Fibroblast of mammary gland (primary cell): Measurements from ENCODE around the gene NRCAM.

Experiments
- DNase-seq: peaks from one replicate; pipeline ENCODE4 v3.0.0-alpha.2; 2010; ENCODE audit warnings: low read depth
- H3K4me3 ChIP-seq: 2 replicates; pipeline ENCODE4 v1.5.1; 2011; ENCODE audit warnings: low read depth, mild to moderate bottlenecking, low read length, moderate library complexity; ENCODE audit not compliant: control insufficient read depth
- CTCF ChIP-seq: conservative IDR thresholded peaks from 2 replicates; pipeline ENCODE4 v1.5.1; 2011; ENCODE audit warnings: low read depth, low read length, inconsistent platforms; ENCODE audit not compliant: control insufficient read depth, insufficient read depth

The NRCAM gene

DNA sequence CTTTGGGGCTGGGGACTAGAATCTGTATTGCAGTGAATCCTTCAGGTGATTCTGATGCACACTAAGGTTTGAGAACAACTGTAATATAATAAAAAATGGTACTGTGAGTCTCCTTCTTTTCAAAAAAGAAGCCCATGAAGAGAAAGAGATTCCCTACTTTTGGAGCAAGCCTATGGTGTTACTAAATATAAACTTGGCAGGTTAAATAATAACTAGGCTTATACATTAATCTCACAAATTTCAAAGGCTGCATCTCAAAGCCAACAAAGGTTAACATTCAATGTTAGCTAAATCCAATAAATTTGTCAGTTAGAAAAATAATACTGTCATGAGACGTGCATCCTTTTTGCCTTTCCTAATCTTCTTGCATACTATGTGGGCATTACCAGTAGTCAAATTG is 166.4 kb downstream of the NRCAM start:
- TF ChIP-seq CTCF, result no peak
- H3K4me3 ChIP-seq, result no peak overlapping the region
- DNase-seq, result no peak

- H3K4me3 ChIP-seq, result no peak overlapping the region
- no peak for DNase-seq
- TF ChIP-seq CTCF, result no peak
These were observed 168.4 kb downstream of the NRCAM start for GRCh38 chr7:108287857-108288256.

- no peak for DNase-seq
- no peak overlapping the region for H3K4me3 ChIP-seq
- TF ChIP-seq CTCF, result no peak
These were observed 169.8 kb downstream of the NRCAM start for GRCh38 chr7:108286290-108286904.

DNA sequence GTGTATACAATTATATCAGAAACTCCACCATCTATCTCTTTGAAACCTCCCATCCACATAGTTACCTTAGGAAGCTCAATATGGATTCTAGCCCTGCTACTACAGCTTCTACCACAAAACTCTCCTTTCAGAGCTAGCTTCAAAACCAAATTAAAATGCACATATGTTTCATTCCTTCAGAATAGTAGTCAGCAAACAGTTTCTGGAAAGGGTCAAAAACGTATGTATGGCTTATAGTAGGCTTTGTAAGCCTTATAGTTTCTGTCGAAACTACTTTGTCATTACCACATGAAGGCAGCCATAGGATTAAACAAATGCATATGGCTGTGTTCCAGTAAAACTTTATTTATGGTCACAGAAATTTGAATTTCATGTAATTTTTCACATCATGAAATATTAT is 170.5 kb downstream of the NRCAM start:
- no peak for DNase-seq
- no peak overlapping the region for H3K4me3 ChIP-seq
- no peak for TF ChIP-seq CTCF

GRCh38 chr7:108285003-108285368 is 171.2 kb downstream of the NRCAM start:
- no peak for TF ChIP-seq CTCF
- DNase-seq, result no peak

DNA sequence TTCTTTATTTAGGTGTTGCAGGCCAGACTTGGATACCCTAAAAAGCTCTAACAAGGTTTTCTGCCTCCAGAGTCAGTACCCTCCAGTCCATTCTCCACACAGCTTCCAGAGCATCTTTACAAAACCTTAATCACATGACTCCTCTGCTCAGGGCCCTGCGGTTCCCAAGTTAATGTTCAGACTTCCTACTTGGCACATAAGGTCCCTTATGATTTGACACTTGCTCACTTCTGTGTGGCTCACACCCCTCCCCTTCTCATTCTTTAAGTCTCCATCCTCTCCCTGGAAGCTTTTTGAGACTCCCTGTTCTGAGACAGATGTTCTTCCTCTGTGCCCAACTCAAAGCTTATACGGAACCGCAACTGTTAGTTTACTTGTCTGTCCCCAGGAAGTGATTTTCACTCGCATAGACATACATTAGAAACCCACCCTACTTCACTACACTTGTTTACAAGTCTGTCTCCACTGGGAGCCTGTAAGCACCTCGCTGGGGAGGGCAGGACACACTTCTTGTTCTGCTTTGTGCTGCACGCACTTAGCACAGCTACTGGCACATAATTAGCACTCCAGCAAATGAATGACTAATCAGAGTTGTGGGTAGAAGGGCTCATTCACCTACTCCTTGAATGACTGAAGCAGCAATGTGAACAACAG is 171.8 kb downstream of the NRCAM start:
- no peak overlapping the region for H3K4me3 ChIP-seq
- no peak for DNase-seq
- no peak for TF ChIP-seq CTCF

More at GRCh38 chr7:108285003-108285368, 171.2 kb downstream of the NRCAM start:
- H3K4me3 ChIP-seq, result no peak overlapping the region
